ENCODE measurements around the gene RMND1. TPM values are rescaled to one million over a fixed set of nuclear protein-coding genes. Genes with fewer than 3 reads are reported as not detected.
A peak's percentile ranks its signal among the peaks of the same experiment; 100 is the strongest.

Gene RMND1
- total RNA-seq, 1 experiment from 2014 or later, result 27.0 TPM

DNA sequence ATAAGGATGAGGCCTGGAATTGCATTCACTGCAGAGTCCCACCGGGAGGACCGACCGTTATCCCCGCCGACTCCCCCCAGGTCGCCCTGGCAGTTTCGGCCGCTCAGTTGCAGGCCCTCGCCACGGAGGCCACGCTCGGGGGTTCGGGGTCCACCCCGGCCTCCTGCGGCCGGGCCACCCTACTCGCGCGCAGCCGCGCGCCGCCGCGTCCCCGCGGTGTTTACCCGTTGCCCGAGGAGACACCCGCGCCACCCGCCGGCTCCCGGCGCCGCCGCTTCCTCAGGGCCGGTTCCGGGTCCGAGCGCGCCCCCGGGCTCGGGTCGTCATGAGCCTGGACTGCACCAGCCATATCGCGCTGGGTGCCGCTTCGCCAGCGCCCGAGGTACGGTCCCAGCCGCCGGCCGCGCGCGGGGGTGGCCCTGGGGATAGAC, 41.9 kb upstream of the RMND1 start, which contains the start of gene CCDC170:
TSS of gene CCDC170 (plus strand) at position 214 of the 431 bp plus-strand sequence. CDS start at position 326, 112 bp downstream.
- Histone ChIP-seq H4K20me1 (ENCODE audit: control insufficient read depth, insufficient read depth, insufficient read length) (no peaks in the 10 kb centered on the region), H2BK12ac (ENCODE audit: insufficient read length, low read depth, low read length) (no peak within 1 kb of the TSS), H3K4me1 (ENCODE audit: insufficient read depth, low read length) (no peaks in the 10 kb centered on the region), H3K4me2 (ENCODE audit: insufficient read depth, insufficient read length, low read length) (peak within 1 kb of the TSS; percentile 63), H3K18ac (ENCODE audit: insufficient read length, low read depth, low read length) (peak within 1 kb of the TSS; percentile 54), H3K56ac (ENCODE audit: insufficient read length, low read depth, low read length) (no peak within 1 kb of the TSS), H3K23ac (ENCODE audit: insufficient read length, low read depth, low read length) (no peak within 1 kb of the TSS), H2AFZ (ENCODE audit: low read length) (peak within 1 kb of the TSS; percentile 34), H4K8ac (replicated peaks; ENCODE audit: insufficient read length, low read depth, low read length) (no peak within 1 kb of the TSS), H2BK120ac (ENCODE audit: low read depth, low read length, poor library complexity, severe bottlenecking) (no peak within 1 kb of the TSS), H3K79me1 (ENCODE audit: insufficient read depth, low read depth, low read length, poor library complexity, severe bottlenecking) (no peaks in the 10 kb centered on the region), H3K14ac (ENCODE audit: insufficient read depth, low read length) (peak within 1 kb of the TSS; percentile 81; the same call in 1 of the 2 replicates), H2BK15ac (ENCODE audit: low read depth, low read length) (no peak within 1 kb of the TSS), H2AK5ac (ENCODE audit: insufficient read length, low read length) (no peak within 1 kb of the TSS), H3K4ac (ENCODE audit: low read depth, low read length) (no peak within 1 kb of the TSS), H2BK20ac (ENCODE audit: low read depth, low read length, poor library complexity, severe bottlenecking) (no peak within 1 kb of the TSS), H3K9ac (ENCODE audit: extremely low read depth, insufficient read length, low read length) (no peak within 1 kb of the TSS), H4K5ac (ENCODE audit: insufficient read length, low read depth, low read length) (no peak within 1 kb of the TSS), H2BK5ac (ENCODE audit: insufficient read length, low read length) (no peak within 1 kb of the TSS), H3K23me2 (ENCODE audit: insufficient read length, low read depth, low read length, poor library complexity, severe bottlenecking) (peaks cover 12% of the 10 kb centered on the region), H3K79me2 (ENCODE audit: insufficient read depth, low read length) (no peaks in the 10 kb centered on the region), H4K91ac (ENCODE audit: insufficient read length, low read depth, low read length) (no peak within 1 kb of the TSS), H3K27me3 (ENCODE audit: insufficient read depth, low read length) (peaks cover 8% of the 10 kb centered on the region; the same call in 1 of the 2 replicates), H3T11ph (ENCODE audit: low read length) (no peak within 1 kb of the TSS), H3K27ac (ENCODE audit: insufficient read length, low read depth, low read length) (no peak within 1 kb of the TSS), H3K9me3 (ENCODE audit: control insufficient read depth, low read depth, low read length) (no peaks in the 10 kb centered on the region)
- peaks cover 14 to 19% of the 10 kb centered on the region in 2 experiments for H3K4me1 Mint-ChIP-seq
- H3K36me3 Mint-ChIP-seq (ENCODE audit: insufficient read depth in 1 of 3, low read depth in 3 of 3), result no peaks in the 10 kb centered on the region
- H3K27ac Mint-ChIP-seq, result no peak within 1 kb of the TSS
- TF ChIP-seq, protein P1, sequence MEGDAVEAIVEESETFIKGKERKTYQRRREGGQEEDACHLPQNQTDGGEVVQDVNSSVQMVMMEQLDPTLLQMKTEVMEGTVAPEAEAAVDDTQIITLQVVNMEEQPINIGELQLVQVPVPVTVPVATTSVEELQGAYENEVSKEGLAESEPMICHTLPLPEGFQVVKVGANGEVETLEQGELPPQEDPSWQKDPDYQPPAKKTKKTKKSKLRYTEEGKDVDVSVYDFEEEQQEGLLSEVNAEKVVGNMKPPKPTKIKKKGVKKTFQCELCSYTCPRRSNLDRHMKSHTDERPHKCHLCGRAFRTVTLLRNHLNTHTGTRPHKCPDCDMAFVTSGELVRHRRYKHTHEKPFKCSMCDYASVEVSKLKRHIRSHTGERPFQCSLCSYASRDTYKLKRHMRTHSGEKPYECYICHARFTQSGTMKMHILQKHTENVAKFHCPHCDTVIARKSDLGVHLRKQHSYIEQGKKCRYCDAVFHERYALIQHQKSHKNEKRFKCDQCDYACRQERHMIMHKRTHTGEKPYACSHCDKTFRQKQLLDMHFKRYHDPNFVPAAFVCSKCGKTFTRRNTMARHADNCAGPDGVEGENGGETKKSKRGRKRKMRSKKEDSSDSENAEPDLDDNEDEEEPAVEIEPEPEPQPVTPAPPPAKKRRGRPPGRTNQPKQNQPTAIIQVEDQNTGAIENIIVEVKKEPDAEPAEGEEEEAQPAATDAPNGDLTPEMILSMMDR (conservative IDR thresholded peaks at IDR 0.05), result no peak
- H3K27me3 Mint-ChIP-seq (ENCODE audit: low read depth), result peaks cover 47% of the 10 kb centered on the region
- DNase-seq, result peak; percentile 56
- WGBS (ENCODE audit: extremely low coverage, insufficient read length, low lambda C conversion rate), result no CpG with 5 or more reads among the region's 58 CpGs
- no peaks in the 10 kb centered on the region for H3K9me3 Mint-ChIP-seq
- H3K4me3 Mint-ChIP-seq, result peak within 1 kb of the TSS; percentile 66 to 81

All from H9 (cell line).